HepG2 (cell line): Measurements from ENCODE around the gene CALU. TPM values are rescaled to one million over a fixed set of nuclear protein-coding genes. Genes with fewer than 3 reads are reported as not detected.

Experiments used
- ATAC-seq: fragments of 200-7000 bp; cut with Tn5 transposase; 3 replicates; pipeline ENCODE4 v1.9.1; 2020; ENCODE audit warnings: mild to moderate bottlenecking, moderate library complexity
- BruUV-seq: library from RNA; stranded (reverse); fragments of 400-500 nt; replicated peaks from 2 replicates; lab custom pipeline; 2021; lab: Mats Ljungman, UMichigan
- CTCF ChIA-PET: fragments of 300-600 bp; formaldehyde crosslinking; extraction: SDS; loops from one replicate; lab custom pipeline; 2021; ENCODE audit warnings: low total read pairs, inconsistent platforms, low intra/inter-chr PET ratio; lab: Yijun Ruan, JAX
- POLR2A ChIA-PET: fragments of 350-600 bp; sonication (Branson Sonifier 250); formaldehyde crosslinking; loops from one replicate; lab custom pipeline; 2020; ENCODE audit warnings: antibody characterized with exemption, inconsistent platforms; lab: Yijun Ruan, JAX
- DNase-seq: peaks from one replicate; pipeline ENCODE4 v3.0.0-alpha.2; 2015; ENCODE audit warnings: low spot score
- FAIRE-seq: peaks from 3 replicates; lab custom pipeline; 2011; peaks lifted over from hg19 to GRCh38; lab: Jason Lieb, UNC
- H2AFZ ChIP-seq: one replicate; pipeline ENCODE4 v1.6.1; 2011; ENCODE audit warnings: low read length, inconsistent platforms
- H3K27ac ChIP-seq: fragments of 300-600 bp; 3 replicates; pipeline ENCODE4 v1.8.0; 2011; ENCODE audit warnings: mixed run types, mild to moderate bottlenecking, mixed read lengths, low read length, inconsistent platforms; ENCODE audit not compliant: insufficient read depth; ENCODE audit errors: extremely low read length
- H3K27me3 ChIP-seq, 2 experiments: fragments of 200-600 bp in 1 of 2; 2 replicates in 1 of 2; 3 replicates in 1 of 2; pipeline versions ENCODE4 v1.6.0 to v1.8.0; 2011; ENCODE audit warnings: low read length in 2 of 2, mild to moderate bottlenecking in 2 of 2, moderate library complexity in 2 of 2, inconsistent platforms in 1 of 2; ENCODE audit not compliant: insufficient read depth in 2 of 2, control insufficient read depth in 1 of 2
- H3K36me3 ChIP-seq, 2 experiments: fragments of 200-600 bp in 1 of 2; replicated peaks in 1 of 2; 2 replicates in 1 of 2; 3 replicates in 1 of 2; pipeline versions ENCODE4 v1.5.1 to v1.8.0; 2011; ENCODE audit warnings: low read length in 2 of 2, inconsistent platforms in 1 of 2; ENCODE audit not compliant: insufficient read depth in 2 of 2, control insufficient read depth in 1 of 2
- H3K4me1 ChIP-seq: 2 replicates; pipeline ENCODE4 v1.5.1; 2012; ENCODE audit warnings: low read length, inconsistent platforms; ENCODE audit not compliant: insufficient read depth
- H3K4me2 ChIP-seq: 2 replicates; pipeline ENCODE4 v1.6.0; 2011; ENCODE audit warnings: low read depth, low read length, inconsistent platforms
- H3K4me3 ChIP-seq, 3 experiments: fragments of 200-600 bp in 1 of 3; sonication (generic), shearing (Covaris generic) in 1 of 3; replicated peaks in 1 of 3; 2 replicates each; pipeline ENCODE4 v1.5.1; 2011 to 2016; ENCODE audit warnings: low read length in 3 of 3, inconsistent platforms in 2 of 3, low read depth in 2 of 3, mild to moderate bottlenecking in 2 of 3, control low read depth in 1 of 3, mixed read lengths in 1 of 3; ENCODE audit not compliant: insufficient read depth in 1 of 3
- H3K79me2 ChIP-seq: one replicate; pipeline ENCODE4 v1.6.1; 2011; ENCODE audit warnings: low read length, inconsistent platforms; ENCODE audit not compliant: insufficient read depth
- H3K9ac ChIP-seq: 2 replicates; pipeline ENCODE4 v1.6.0; 2011; ENCODE audit warnings: mild to moderate bottlenecking, low read depth, low read length, inconsistent platforms; ENCODE audit not compliant: insufficient read depth
- H3K9me3 ChIP-seq: 2 replicates; pipeline ENCODE4 v1.5.1; 2012; ENCODE audit warnings: mild to moderate bottlenecking, low read length
- H4K20me1 ChIP-seq: 2 replicates; pipeline ENCODE4 v1.6.0; 2011; ENCODE audit warnings: inconsistent platforms, mild to moderate bottlenecking, low read length, moderate library complexity; ENCODE audit not compliant: insufficient read depth
- MNT ChIP-seq: fragments of 450-650 bp; IDR thresholded peaks from 2 replicates; pipeline ENCODE4 v1.6.1; 2016
- TBP ChIP-seq: sonication (generic); formaldehyde crosslinking; IDR thresholded peaks from 2 replicates; pipeline ENCODE4 v1.5.0; 2020; ENCODE audit warnings: missing genetic modification reagents
- ZNF207 ChIP-seq: fragments of 450-650 bp; IDR thresholded peaks from 2 replicates; pipeline ENCODE4 v1.6.1; 2016; ENCODE audit warnings: antibody characterized with exemption, borderline replicate concordance
- ZNF550 ChIP-seq: sonication (generic); formaldehyde crosslinking; IDR thresholded peaks from 2 replicates; pipeline ENCODE4 v1.4.0; 2020; ENCODE audit warnings: mild to moderate bottlenecking, missing genetic modification reagents, borderline replicate concordance
- WGBS: methylation state at CpG from one replicate; pipeline ENCODE4 v1.1.6; 2017; ENCODE audit warnings: low lambda C conversion rate; 5-methylcytosine and 5-hydroxymethylcytosine counted together
- in situ Hi-C: cut with HindIII; loops from 2 replicates; pipeline ENCODE4 v1.10.0; 2017; ENCODE audit warnings: low pct_unique_long_range_greater_than_20kb; ENCODE audit not compliant: extremely low pct_ligation_motif_present
- intact Hi-C: fragments of 100-400 bp; cut with micrococcal nuclease; formaldehyde crosslinking; loops from one replicate; pipeline ENCODE4 v1.10.0; 2022; ENCODE audit not compliant: unreplicated experiment
- polyA plus RNA-seq, 8 experiments: library from polyadenylated mRNA; depleted of rRNA in 3 of 8; stranded (reverse) in 7 of 8; unstranded in 1 of 8; fragments of >200 nt; fragmentation: Illumina TruSeq in 4 of 8; extraction: Trizol in 4 of 8; gene quantifications; 2 replicates each; pipeline versions ENCODE4 v1.2.1 to v1.2.3, GENCODE V29; 2011 to 2016; ENCODE audit warnings: low read depth in 4 of 8, missing spikeins in 1 of 8, mixed read lengths in 1 of 8; ENCODE audit not compliant: insufficient read depth in 1 of 8
- total RNA-seq, 5 experiments: library from RNA; depleted of rRNA; stranded (reverse); fragments of >200 nt; fragmentation: Illumina TruSeq; extraction: Trizol; gene quantifications; 2 replicates each; pipeline ENCODE4 v1.2.3, GENCODE V29; 2016; ENCODE audit warnings: low read depth in 1 of 5

CALU gene
- total and polyA plus RNA-seq, 2 of the 13 experiments (the other 11 are each of a cell fraction or from before 2014, with no cell fraction given) = 198 to 252 TPM

- 42% methylated on average over 9 of the region's 10 CpGs for WGBS
- in situ Hi-C loops = loop anchor here (5.0 kb wide), 1 partner anchor 90 kb away; no protein-coding TSS in a partner anchor
- no peak overlapping the region for H2AFZ ChIP-seq
- intact Hi-C loops = no loop called here
- no peaks in the 10 kb centered on the region for H4K20me1 ChIP-seq
- FAIRE-seq = no peak
- H3K27me3 ChIP-seq = peaks cover 7 to 36% of the 10 kb centered on the region in 2 experiments; a peak in 4 of 5 replicates
- DNase-seq = no peak
- peaks cover 17% of the 10 kb centered on the region for H3K4me1 ChIP-seq
- no peak overlapping the region for H3K4me3 ChIP-seq
- H3K79me2 ChIP-seq = no peaks in the 10 kb centered on the region
- POLR2A ChIA-PET = no interaction called here
- no TSS peak for BruUV-seq
- H3K4me2 ChIP-seq = no peak overlapping the region
- TF ChIP-seq MNT (peak; percentile 97), ZNF207 (no peak)
- CTCF ChIA-PET = no interaction called here
- no peak overlapping the region for H3K27ac ChIP-seq
- H3K9ac ChIP-seq = no peak overlapping the region
- ATAC-seq = no peak
- H3K36me3 ChIP-seq = no peaks in the 10 kb centered on the region
- H3K9me3 ChIP-seq = no peaks in the 10 kb centered on the region
Measured at GRCh38 chr7:128792471-128793180, 53.5 kb downstream of the CALU start.

- BruUV-seq = no TSS peak
- in situ Hi-C loops = loop anchor here (5.0 kb wide), 1 partner anchor 89 kb away; no protein-coding TSS in a partner anchor
- Histone ChIP-seq H3K9me3 (no peaks in the 10 kb centered on the region), H3K4me3 (no peak overlapping the region), H3K9ac (no peak overlapping the region), H2AFZ (no peak overlapping the region), H3K27me3 (peaks cover 7 to 36% of the 10 kb centered on the region in 2 experiments; a peak in 4 of 5 replicates)
- DNase-seq (no peak), ATAC-seq (no peak)
- 81% methylated on average over 5 of the region's 5 CpGs for WGBS
- no peak for TF ChIP-seq TBP (CRISPR knock-in tag)
- no peak for TF ChIP-seq ZNF550
- TF ChIP-seq, all 625 proteins: peak for 0
- CTCF ChIA-PET = no interaction called here
- Histone ChIP-seq H4K20me1 (no peaks in the 10 kb centered on the region), H3K79me2 (no peaks in the 10 kb centered on the region), H3K4me1 (peaks cover 17% of the 10 kb centered on the region), H3K27ac (no peak overlapping the region), H3K4me2 (no peak overlapping the region), H3K36me3 (no peaks in the 10 kb centered on the region)
- no peak for FAIRE-seq
- intact Hi-C loops = no loop called here
- POLR2A ChIA-PET = no interaction called here
Measured at GRCh38 chr7:128793181-128793547, 54.0 kb downstream of the CALU start.
